GM10248 (cell line): ENCODE results near the gene DPEP3.

Experiments used
- CTCF ChIA-PET: fragments of 300-600 bp; sonication (Branson Sonifier 250); formaldehyde crosslinking; extraction: SDS; loops from one replicate; lab custom pipeline; 2021; ENCODE audit warnings: antibody characterized with exemption; lab: Yijun Ruan, JAX
- POLR2A ChIA-PET: fragments of 350-650 bp; sonication (Branson Sonifier 250); formaldehyde crosslinking; extraction: SDS; loops from one replicate; lab custom pipeline; 2020; ENCODE audit warnings: antibody characterized with exemption; lab: Yijun Ruan, JAX
- DNase-seq: peaks from one replicate; pipeline ENCODE4 v3.0.0; 2012; ENCODE audit errors: extremely low spot score
- CTCF ChIP-seq: IDR thresholded peaks from 2 replicates; pipeline ENCODE4 v1.5.1; 2012; ENCODE audit warnings: mild to moderate bottlenecking, low read depth; ENCODE audit errors: extremely low read depth, missing control alignments, control extremely low read depth

DPEP3 gene

GRCh38 chr16:67988675-67989074 lies 8.4 kb upstream of the DPEP3 start:
- CTCF ChIA-PET = interaction anchor here (0.7 to 2.0 kb wide), 5 partner anchors 10 to 240 kb away, joined by 3 to 7 read pairs (median 4); no protein-coding TSS in a partner anchor
- no peak for DNase-seq
- no peak for TF ChIP-seq CTCF
- POLR2A ChIA-PET = no interaction called here

DNA sequence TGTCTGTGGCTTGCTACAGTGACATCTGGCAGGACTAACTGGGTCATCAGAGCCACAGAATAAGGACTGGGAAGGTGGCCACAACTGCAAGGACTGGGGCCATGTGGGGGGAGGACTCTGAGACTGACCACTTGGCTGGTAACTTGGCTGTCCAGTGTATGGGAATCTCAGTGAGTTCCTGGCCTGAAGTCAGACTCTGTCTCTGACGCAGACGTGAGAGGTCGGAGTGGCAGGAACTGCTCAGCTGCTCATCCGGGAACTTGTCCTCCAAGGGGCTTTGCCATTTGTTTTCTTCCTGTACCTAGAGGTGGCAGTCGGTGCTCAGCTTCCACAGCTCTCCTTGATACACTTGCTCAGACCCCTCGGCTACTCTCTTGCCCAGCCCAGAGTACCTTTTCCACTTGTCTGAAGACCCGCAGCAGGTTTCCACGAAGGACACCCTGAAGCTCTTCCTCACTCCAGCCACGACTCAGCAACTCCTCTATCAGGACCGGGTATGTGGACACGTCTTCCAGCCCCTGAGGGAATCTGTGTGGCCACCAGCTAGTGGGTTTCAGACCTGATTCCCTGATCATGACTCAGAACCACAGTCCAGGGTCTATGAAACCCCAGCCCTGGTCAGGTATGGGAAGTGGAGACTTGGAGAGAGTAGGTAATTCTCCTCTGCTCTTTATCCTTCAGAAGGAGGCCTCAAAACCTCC lies 7.3 kb upstream of the DPEP3 start:
- ChIA-PET CTCF (interaction anchor here (1.3 to 2.0 kb wide), 3 partner anchors 7 to 53 kb away, joined by 3 to 7 read pairs (median 6); no protein-coding TSS in a partner anchor), POLR2A (no interaction called here)
- no peak for TF ChIP-seq CTCF
- DNase-seq = no peak

- DNase-seq = no peak
- POLR2A ChIA-PET = interaction anchor here (0.6 kb wide), 1 partner anchor 39 kb away, joined by 11 read pairs; no protein-coding TSS in a partner anchor
- CTCF ChIA-PET = interaction anchor here (0.8 to 2.4 kb wide), 4 partner anchors 8 to 54 kb away, joined by 3 to 10 read pairs (median 4); no protein-coding TSS in a partner anchor
- no peak for TF ChIP-seq CTCF
Measured at GRCh38 chr16:67986949-67987348, 6.7 kb upstream of the DPEP3 start.

GRCh38 chr16:67982011-67982696 lies 1.9 kb upstream of the DPEP3 start:
- ChIA-PET CTCF (interaction anchor here (0.7 to 5.3 kb wide), 6 partner anchors 9 to 246 kb away, joined by 3 to 20 read pairs (median 4); no protein-coding TSS in a partner anchor), POLR2A (no interaction called here)

DNA sequence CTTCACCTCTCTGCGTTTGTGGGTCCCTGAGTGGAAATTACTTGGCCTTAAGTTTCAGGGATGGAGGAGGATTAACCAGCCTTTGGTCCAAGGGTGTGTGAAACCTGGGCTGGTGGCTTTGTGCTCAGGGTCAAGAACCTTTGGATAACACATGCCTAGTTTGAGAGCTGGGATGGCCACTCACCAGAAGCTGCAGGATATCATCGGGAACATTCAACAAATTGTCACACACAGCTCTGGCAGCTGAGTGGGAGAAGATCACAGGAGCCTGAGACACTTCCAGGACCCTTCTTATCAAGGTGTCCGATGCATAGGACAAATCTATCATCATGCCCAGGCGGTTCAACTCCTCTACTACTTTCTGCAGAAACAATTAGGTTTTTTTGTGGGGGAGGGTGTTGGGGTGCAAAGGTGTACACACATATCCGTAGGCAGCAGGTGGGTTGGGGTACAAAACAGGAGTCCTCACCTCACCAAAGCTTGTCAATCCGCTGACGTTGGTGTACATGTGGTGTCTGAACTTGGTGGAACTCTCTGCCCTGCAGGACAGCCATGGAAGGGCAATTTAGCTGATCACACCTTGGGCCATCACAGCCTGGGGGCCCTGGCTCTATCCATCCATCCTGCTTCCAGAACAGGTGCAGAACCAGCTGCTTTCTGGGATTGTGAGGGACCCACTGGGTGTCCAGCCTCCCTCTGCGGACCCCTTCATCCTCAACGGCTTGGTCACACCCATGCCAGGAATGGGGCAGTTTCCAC lies 2.7 kb downstream of the DPEP3 start:
- no peak for DNase-seq
- ChIA-PET POLR2A (no interaction called here), CTCF (interaction anchor here (0.9 to 3.9 kb wide), 7 partner anchors 9 to 162 kb away, joined by 3 to 21 read pairs (median 3); no protein-coding TSS in a partner anchor)
- no peak for TF ChIP-seq CTCF

More at GRCh38 chr16:67982011-67982696, 1.9 kb upstream of the DPEP3 start:
- no peak for TF ChIP-seq CTCF
- no peak for DNase-seq

DNA sequence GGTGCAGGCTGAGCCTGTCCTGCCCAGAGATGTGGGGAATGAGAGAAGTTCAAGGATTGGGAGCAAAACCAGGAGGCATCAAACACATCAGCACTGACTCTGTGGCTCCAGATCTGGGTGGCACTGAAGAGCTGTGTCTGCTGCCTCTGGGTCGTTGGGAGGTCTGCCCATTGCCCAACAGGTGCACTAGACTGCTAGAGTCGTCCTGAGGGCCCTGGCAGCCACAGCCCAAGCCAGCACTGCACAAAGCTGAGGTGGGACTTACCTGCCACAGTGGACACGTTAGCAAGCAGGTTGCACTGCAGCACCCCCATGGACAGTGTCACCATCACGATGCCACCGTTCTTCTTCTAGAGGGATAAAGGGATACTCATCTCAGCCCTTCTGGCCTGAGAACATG lies 3.3 kb downstream of the DPEP3 start:
- ChIA-PET POLR2A (no interaction called here), CTCF (interaction anchor here (1.0 to 3.9 kb wide), 6 partner anchors 10 to 162 kb away, joined by 3 to 21 read pairs (median 4); no protein-coding TSS in a partner anchor)
- no peak for DNase-seq
- no peak for TF ChIP-seq CTCF
